Measurements from ENCODE around the gene EIF1. TPM values are rescaled to one million over a fixed set of nuclear protein-coding genes. Genes with fewer than 3 reads are reported as not detected.

Gene EIF1
- total and polyA plus RNA-seq, 2 donors (not counting 1 experiment from before 2014, with no cell fraction given), result 773 to 2,045 TPM

GRCh38 chr17:41739661-41740352, 51.1 kb downstream of the EIF1 start:
- Histone ChIP-seq H3K9ac (ENCODE audit: low read length) (no peak overlapping the region), H3K4me1 (ENCODE audit: control insufficient read depth in 2 of 2, insufficient read depth in 2 of 2, low read length in 2 of 2) (peaks cover 12 to 13% of the 10 kb centered on the region in 2 donors), H3K27ac (ENCODE audit: low read length in 2 of 2) (no peak overlapping the region), H3K79me2 (ENCODE audit: control insufficient read depth, insufficient read depth, low read length) (no peaks in the 10 kb centered on the region), H3K27me3 (replicated peaks in 1 of 4; ENCODE audit: control extremely low read depth in 1 of 4, control insufficient read depth in 3 of 4, insufficient read depth in 4 of 4, low read length in 3 of 4) (peaks cover 0 to 27% (median 15%) of the 10 kb centered on the region in 4 experiments), H3K9me3 (ENCODE audit: control extremely low read depth in 1 of 3, control insufficient read depth in 2 of 3, insufficient read depth in 1 of 3, low read length in 2 of 3) (no peaks in the 10 kb centered on the region), H3K36me3 (replicated peaks in 1 of 2; ENCODE audit: control extremely low read depth in 1 of 2, control insufficient read depth in 1 of 2, extremely low read depth in 1 of 2, insufficient read depth in 2 of 2, low read length in 1 of 2) (no peaks in the 10 kb centered on the region), H4K20me1 (ENCODE audit: control insufficient read depth, insufficient read depth, low read length, poor library complexity, severe bottlenecking) (no peaks in the 10 kb centered on the region), H3K4me2 (replicated peaks; ENCODE audit: low read depth, low read length, poor library complexity, severe bottlenecking) (no peak overlapping the region), H3K4me3 (ENCODE audit: control extremely low read depth in 1 of 5, extremely low read depth in 1 of 5, insufficient read depth in 1 of 5, low read depth in 2 of 5, low read length in 4 of 5) (no peak overlapping the region), H2AFZ (ENCODE audit: insufficient read depth, low read depth, low read length, poor library complexity, severe bottlenecking) (no peak overlapping the region)
- H3K27me3 Mint-ChIP-seq, result peaks cover 21% of the 10 kb centered on the region
- 67% methylated on average over 6 of the region's 9 CpGs for WGBS (ENCODE audit: insufficient coverage)
- ATAC-seq (ENCODE audit: low read depth) (no peak), DNase-seq (no peak)
- no peak overlapping the region for H3K27ac Mint-ChIP-seq
- H3K4me1 Mint-ChIP-seq, result peaks cover 5% of the 10 kb centered on the region
- ChIA-PET POLR2A (no interaction called here), CTCF (interaction anchor here (5.2 kb wide), 1 partner anchor 61 kb away, joined by 30 read pairs; no protein-coding TSS in a partner anchor)
- intact Hi-C loops (cut with micrococcal nuclease), result loop anchor here (2.0 to 10.0 kb wide), 3 partner anchors 47 to 225 kb away; partner anchors contain the start of genes CNP, JUP and P3H4
- H3K9me3 Mint-ChIP-seq (ENCODE audit: insufficient read depth), result no peaks in the 10 kb centered on the region
- no peak overlapping the region for H3K4me3 Mint-ChIP-seq
- TF ChIP-seq EZH2 (IDR thresholded peaks at IDR 0.05; ENCODE audit: borderline replicate concordance, insufficient read depth, low read depth, low read length, poor library complexity, severe bottlenecking), result no peak
- TF ChIP-seq CTCF (IDR thresholded peaks at IDR 0.05), result no peak

- Mint-ChIP-seq H3K4me1 (peaks cover 2% of the 10 kb centered on the region), H3K27ac (no peak overlapping the region), H3K9me3 (ENCODE audit: insufficient read depth) (no peaks in the 10 kb centered on the region), H3K4me3 (no peak overlapping the region), H3K27me3 (peaks cover 17% of the 10 kb centered on the region)
- H3K27ac ChIP-seq (ENCODE audit: low read length in 2 of 2), result no peak overlapping the region
- no peak for ATAC-seq (ENCODE audit: low read depth)
- no peak overlapping the region for H2AFZ ChIP-seq (ENCODE audit: insufficient read depth, low read depth, low read length, poor library complexity, severe bottlenecking)
- no peak overlapping the region for H3K4me2 ChIP-seq (replicated peaks; ENCODE audit: low read depth, low read length, poor library complexity, severe bottlenecking)
- no peaks in the 10 kb centered on the region for H3K79me2 ChIP-seq (ENCODE audit: control insufficient read depth, insufficient read depth, low read length)
- H3K27me3 ChIP-seq (replicated peaks in 1 of 4; ENCODE audit: control extremely low read depth in 1 of 4, control insufficient read depth in 3 of 4, insufficient read depth in 4 of 4, low read length in 3 of 4), result peaks cover 0 to 24% (median 11%) of the 10 kb centered on the region in 4 experiments
- no peaks in the 10 kb centered on the region for H3K9me3 ChIP-seq (ENCODE audit: control extremely low read depth in 1 of 3, control insufficient read depth in 2 of 3, insufficient read depth in 1 of 3, low read length in 2 of 3)
- H3K4me1 ChIP-seq (ENCODE audit: control insufficient read depth in 2 of 2, insufficient read depth in 2 of 2, low read length in 2 of 2), result peaks cover 7 to 8% of the 10 kb centered on the region in 2 donors
- no peaks in the 10 kb centered on the region for H3K36me3 ChIP-seq (replicated peaks in 1 of 2; ENCODE audit: control extremely low read depth in 1 of 2, control insufficient read depth in 1 of 2, extremely low read depth in 1 of 2, insufficient read depth in 2 of 2, low read length in 1 of 2)
- intact Hi-C loops (cut with micrococcal nuclease), result no loop called here
- H3K4me3 ChIP-seq (ENCODE audit: control extremely low read depth in 1 of 5, extremely low read depth in 1 of 5, insufficient read depth in 1 of 5, low read depth in 2 of 5, low read length in 4 of 5), result no peak overlapping the region
- H4K20me1 ChIP-seq (ENCODE audit: control insufficient read depth, insufficient read depth, low read length, poor library complexity, severe bottlenecking), result no peaks in the 10 kb centered on the region
- no peak overlapping the region for H3K9ac ChIP-seq (ENCODE audit: low read length)
- POLR2A ChIA-PET, result no interaction called here
- DNase-seq, result no peak
- TF ChIP-seq CTCF (IDR thresholded peaks at IDR 0.05) (no peak), EZH2 (IDR thresholded peaks at IDR 0.05; ENCODE audit: borderline replicate concordance, insufficient read depth, low read depth, low read length, poor library complexity, severe bottlenecking) (no peak)
- WGBS (ENCODE audit: insufficient coverage), result 100% methylated on average over 1 of the region's 5 CpGs
- CTCF ChIA-PET, result interaction anchor here (0.8 to 5.2 kb wide), 2 partner anchors 60 to 68 kb away, joined by 3 to 30 read pairs; no protein-coding TSS in a partner anchor
Observed at GRCh38 chr17:41740506-41740905, 51.8 kb downstream of the EIF1 start.

Data from B cell (primary cell).